Activated CD8-positive, alpha-beta T cell treated with anti-CD3 and anti-CD28 coated beads for 36 hours (primary cell): ENCODE measurements around the gene RPS19BP1. TPM values are rescaled to one million over a fixed set of nuclear protein-coding genes. Genes with fewer than 3 reads are reported as not detected.

Source experiments
- ATAC-seq: fragments of 200-7000 bp; cut with Tn5 transposase; one replicate; pipeline ENCODE4 v1.10.0; 2021; ENCODE audit warnings: mild to moderate bottlenecking, moderate library complexity
- CTCF ChIA-PET: fragments of 350-600 bp; sonication (Branson Sonifier 250); formaldehyde crosslinking; loops from one replicate; lab custom pipeline; 2021; ENCODE audit warnings: antibody characterized with exemption; lab: Charles Lee
- POLR2A ChIA-PET: fragments of 350-600 bp; sonication (Branson Sonifier 250); formaldehyde crosslinking; loops from one replicate; lab custom pipeline; 2021; ENCODE audit warnings: antibody characterized with exemption; lab: Charles Lee
- DNase-seq: peaks from one replicate; pipeline ENCODE4 v3.0.0-alpha.2; 2020
- H3K27ac Mint-ChIP-seq: one replicate; pipeline ENCODE4 v1.8.0; 2021; ENCODE audit warnings: mild to moderate bottlenecking, mixed read lengths
- H3K27me3 Mint-ChIP-seq: one replicate; pipeline ENCODE4 v1.8.0; 2021; ENCODE audit warnings: mixed read lengths
- H3K36me3 Mint-ChIP-seq: one replicate; pipeline ENCODE4 v1.8.0; 2021; ENCODE audit warnings: low read depth, mixed read lengths
- H3K4me1 Mint-ChIP-seq: one replicate; pipeline ENCODE4 v1.8.0; 2021; ENCODE audit warnings: low read depth, mixed read lengths
- H3K4me3 Mint-ChIP-seq: one replicate; pipeline ENCODE4 v1.8.0; 2021; ENCODE audit warnings: mild to moderate bottlenecking, moderate library complexity, mixed read lengths
- H3K9me3 Mint-ChIP-seq: one replicate; pipeline ENCODE4 v1.8.0; 2021; ENCODE audit warnings: mixed read lengths
- CTCF ChIP-seq: fragments of 200-600 bp; IDR thresholded peaks from one replicate; pipeline ENCODE4 v1.8.0; 2022; ENCODE audit warnings: antibody characterized with exemption, mild to moderate bottlenecking
- intact Hi-C: fragments of 100-400 bp; cut with micrococcal nuclease; formaldehyde crosslinking; loops from one replicate; pipeline ENCODE4 v1.10.0; 2022
- total RNA-seq, 2 experiments: library from RNA; stranded (reverse); gene quantifications; one replicate each; pipeline ENCODE4 v1.2.3, GENCODE V29; 2021

RPS19BP1 gene
- total RNA-seq, 2 experiments from 2014 or later, result 68.5 to 71.7 TPM

- no peak overlapping the region for H3K4me3 Mint-ChIP-seq
- H3K4me1 Mint-ChIP-seq, result peaks cover 2% of the 10 kb centered on the region
- H3K9me3 Mint-ChIP-seq, result no peaks in the 10 kb centered on the region
- H3K36me3 Mint-ChIP-seq, result no peaks in the 10 kb centered on the region
- CTCF ChIA-PET, result interaction anchor here (1.0 to 1.4 kb wide), 4 partner anchors 10 to 53 kb away, joined by 3 to 5 read pairs (median 4); partner anchors contain the start of gene CACNA1I
- H3K27me3 Mint-ChIP-seq, result peaks cover 26% of the 10 kb centered on the region
- H3K27ac Mint-ChIP-seq, result no peak overlapping the region
- DNase-seq (no peak), ATAC-seq (no peak)
- intact Hi-C loops, result no loop called here
- peak; percentile 31 for TF ChIP-seq CTCF
- POLR2A ChIA-PET, result no interaction called here
These were observed 27.6 kb upstream of the RPS19BP1 start for GRCh38 chr22:39560127-39560526.

GRCh38 chr22:39559456-39560105, 27.0 kb upstream of the RPS19BP1 start:
- DNase-seq, result peak; percentile 30
- peak; percentile 26 for ATAC-seq
- peak; percentile 57 for TF ChIP-seq CTCF
- CTCF ChIA-PET, result interaction anchor here (1.0 to 3.9 kb wide), 6 partner anchors 9 to 54 kb away, joined by 3 to 18 read pairs (median 4); partner anchors contain the start of gene CACNA1I
- Mint-ChIP-seq H3K9me3 (no peaks in the 10 kb centered on the region), H3K4me3 (no peak overlapping the region), H3K27ac (no peak overlapping the region), H3K27me3 (peaks cover 26% of the 10 kb centered on the region), H3K4me1 (peaks cover 2% of the 10 kb centered on the region), H3K36me3 (no peaks in the 10 kb centered on the region)
- intact Hi-C loops, result no loop called here
- POLR2A ChIA-PET, result no interaction called here

DNA sequence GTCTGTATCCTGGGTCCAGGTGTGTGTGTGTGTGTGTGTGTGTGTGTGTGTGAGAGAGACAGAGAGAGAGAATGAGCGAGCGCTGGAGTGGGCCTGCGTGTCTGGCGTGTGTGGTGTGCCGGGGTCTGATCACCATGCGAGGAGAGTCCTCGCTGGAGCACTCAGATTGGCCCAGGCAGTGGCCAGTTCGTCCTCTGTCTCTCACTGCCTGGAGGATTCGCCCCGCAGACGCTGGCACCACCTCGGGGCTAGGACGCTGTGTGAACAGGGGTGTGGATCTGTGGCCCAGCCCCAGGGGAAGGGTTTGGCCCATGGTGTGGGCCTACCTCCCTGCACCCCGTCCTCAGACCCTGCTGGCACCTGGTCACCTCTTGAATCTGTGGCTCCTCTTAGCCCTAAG, 26.4 kb upstream of the RPS19BP1 start:
- POLR2A ChIA-PET, result no interaction called here
- CTCF ChIA-PET, result interaction anchor here (1.2 to 3.9 kb wide), 2 partner anchors 24 to 30 kb away, joined by 3 to 18 read pairs; no protein-coding TSS in a partner anchor
- ATAC-seq, result no peak
- DNase-seq, result no peak
- H3K27me3 Mint-ChIP-seq, result peaks cover 28% of the 10 kb centered on the region
- H3K4me3 Mint-ChIP-seq, result no peak overlapping the region
- H3K27ac Mint-ChIP-seq, result no peak overlapping the region
- intact Hi-C loops, result no loop called here
- H3K4me1 Mint-ChIP-seq, result peaks cover 2% of the 10 kb centered on the region
- no peak for TF ChIP-seq CTCF
- no peaks in the 10 kb centered on the region for H3K36me3 Mint-ChIP-seq
- no peaks in the 10 kb centered on the region for H3K9me3 Mint-ChIP-seq

DNA sequence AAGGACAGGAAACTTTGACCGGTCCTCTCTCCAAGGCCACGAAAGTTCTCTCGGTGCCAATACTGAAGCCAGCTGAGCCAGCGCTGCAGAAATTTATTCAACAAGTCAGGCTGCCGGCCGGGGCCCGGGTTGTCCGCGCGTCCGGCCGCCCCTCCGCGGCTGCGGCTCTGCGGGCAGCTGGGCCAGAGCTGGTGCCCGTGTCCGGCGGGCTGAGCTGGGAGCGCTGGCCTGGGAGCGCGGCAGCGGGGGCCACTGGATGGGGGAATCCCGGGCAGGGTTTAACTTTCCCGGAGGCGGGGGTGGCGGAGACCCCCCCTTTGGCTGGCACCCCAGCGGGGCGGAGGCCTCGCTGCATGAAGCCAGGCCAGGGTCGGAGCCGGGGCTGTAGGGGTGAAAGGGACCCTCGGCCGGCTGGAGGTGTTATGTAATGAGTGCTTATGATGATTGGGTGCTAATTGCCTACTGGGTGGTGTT, 25.7 kb upstream of the RPS19BP1 start:
- Mint-ChIP-seq H3K27me3 (peaks cover 28% of the 10 kb centered on the region), H3K27ac (no peak overlapping the region), H3K9me3 (no peaks in the 10 kb centered on the region), H3K4me1 (peaks cover 2% of the 10 kb centered on the region), H3K36me3 (no peaks in the 10 kb centered on the region), H3K4me3 (peak overlapping the region; percentile 27)
- CTCF ChIA-PET, result interaction anchor here (3.9 kb wide), 1 partner anchor 24 kb away, joined by 18 read pairs; no protein-coding TSS in a partner anchor
- POLR2A ChIA-PET, result no interaction called here
- ATAC-seq, result no peak
- no peak for DNase-seq
- intact Hi-C loops, result no loop called here
- TF ChIP-seq CTCF, result no peak
